Measurements from ENCODE around the gene SOX18. TPM values are rescaled to one million over a fixed set of nuclear protein-coding genes. Genes with fewer than 3 reads are reported as not detected.

SOX18 gene
- total and polyA plus RNA-seq, 2 of the 13 experiments (the other 11 are each of a cell fraction or from before 2014, with no cell fraction given), result 1.6 to 1.9 TPM

GRCh38 chr20:64041040-64041780 lies 8.2 kb downstream of the SOX18 start (continued):
- TF ChIP-seq, protein P1, sequence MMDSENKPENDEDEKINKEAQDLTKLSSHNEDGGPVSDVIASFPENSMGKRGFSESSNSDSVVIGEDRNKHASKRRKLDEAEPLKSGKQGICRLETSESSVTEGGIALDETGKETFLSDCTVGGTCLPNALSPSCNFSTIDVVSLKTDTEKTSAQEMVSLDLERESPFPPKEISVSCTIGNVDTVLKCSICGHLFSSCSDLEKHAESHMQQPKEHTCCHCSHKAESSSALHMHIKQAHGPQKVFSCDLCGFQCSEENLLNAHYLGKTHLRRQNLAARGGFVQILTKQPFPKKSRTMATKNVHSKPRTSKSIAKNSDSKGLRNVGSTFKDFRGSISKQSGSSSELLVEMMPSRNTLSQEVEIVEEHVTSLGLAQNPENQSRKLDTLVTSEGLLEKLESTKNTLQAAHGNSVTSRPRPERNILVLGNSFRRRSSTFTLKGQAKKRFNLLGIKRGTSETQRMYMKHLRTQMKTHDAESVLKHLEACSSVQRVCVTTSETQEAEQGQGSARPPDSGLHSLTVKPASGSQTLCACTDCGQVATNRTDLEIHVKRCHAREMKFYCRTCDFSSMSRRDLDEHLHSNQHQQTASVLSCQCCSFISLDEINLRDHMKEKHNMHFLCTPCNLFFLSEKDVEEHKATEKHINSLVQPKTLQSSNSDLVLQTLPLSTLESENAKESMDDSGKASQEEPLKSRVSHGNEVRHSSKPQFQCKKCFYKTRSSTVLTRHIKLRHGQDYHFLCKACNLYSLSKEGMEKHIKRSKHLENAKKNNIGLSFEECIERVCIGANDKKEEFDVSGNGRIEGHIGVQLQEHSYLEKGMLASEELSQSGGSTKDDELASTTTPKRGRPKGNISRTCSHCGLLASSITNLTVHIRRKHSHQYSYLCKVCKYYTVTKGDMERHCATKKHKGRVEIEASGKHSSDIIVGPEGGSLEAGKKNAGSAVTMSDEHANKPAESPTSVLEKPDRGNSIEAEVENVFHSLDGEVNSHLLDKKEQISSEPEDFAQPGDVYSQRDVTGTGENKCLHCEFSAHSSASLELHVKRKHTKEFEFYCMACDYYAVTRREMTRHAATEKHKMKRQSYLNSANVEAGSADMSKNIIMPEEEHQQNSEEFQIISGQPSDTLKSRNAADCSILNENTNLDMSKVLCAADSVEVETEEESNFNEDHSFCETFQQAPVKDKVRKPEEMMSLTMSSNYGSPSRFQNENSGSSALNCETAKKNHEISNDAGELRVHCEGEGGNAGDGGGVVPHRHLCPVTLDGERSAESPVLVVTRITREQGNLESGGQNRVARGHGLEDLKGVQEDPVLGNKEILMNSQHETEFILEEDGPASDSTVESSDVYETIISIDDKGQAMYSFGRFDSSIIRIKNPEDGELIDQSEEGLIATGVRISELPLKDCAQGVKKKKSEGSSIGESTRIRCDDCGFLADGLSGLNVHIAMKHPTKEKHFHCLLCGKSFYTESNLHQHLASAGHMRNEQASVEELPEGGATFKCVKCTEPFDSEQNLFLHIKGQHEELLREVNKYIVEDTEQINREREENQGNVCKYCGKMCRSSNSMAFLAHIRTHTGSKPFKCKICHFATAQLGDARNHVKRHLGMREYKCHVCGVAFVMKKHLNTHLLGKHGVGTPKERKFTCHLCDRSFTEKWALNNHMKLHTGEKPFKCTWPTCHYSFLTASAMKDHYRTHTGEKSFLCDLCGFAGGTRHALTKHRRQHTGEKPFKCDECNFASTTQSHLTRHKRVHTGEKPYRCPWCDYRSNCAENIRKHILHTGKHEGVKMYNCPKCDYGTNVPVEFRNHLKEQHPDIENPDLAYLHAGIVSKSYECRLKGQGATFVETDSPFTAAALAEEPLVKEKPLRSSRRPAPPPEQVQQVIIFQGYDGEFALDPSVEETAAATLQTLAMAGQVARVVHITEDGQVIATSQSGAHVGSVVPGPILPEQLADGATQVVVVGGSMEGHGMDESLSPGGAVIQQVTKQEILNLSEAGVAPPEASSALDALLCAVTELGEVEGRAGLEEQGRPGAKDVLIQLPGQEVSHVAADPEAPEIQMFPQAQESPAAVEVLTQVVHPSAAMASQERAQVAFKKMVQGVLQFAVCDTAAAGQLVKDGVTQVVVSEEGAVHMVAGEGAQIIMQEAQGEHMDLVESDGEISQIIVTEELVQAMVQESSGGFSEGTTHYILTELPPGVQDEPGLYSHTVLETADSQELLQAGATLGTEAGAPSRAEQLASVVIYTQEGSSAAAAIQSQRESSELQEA (CRISPR knock-in tag; IDR thresholded peaks at IDR 0.05; ENCODE audit: not compliant biosample characterization), result peak; percentile 29
- TF ChIP-seq ZNF326 (CRISPR knock-in tag; IDR thresholded peaks at IDR 0.05; ENCODE audit: borderline replicate concordance) (peak; percentile 55; the same call in 1 of the 2 replicates), REL (CRISPR knock-in tag; conservative IDR thresholded peaks at IDR 0.05) (no peak), KDM4B (CRISPR knock-in tag; IDR thresholded peaks at IDR 0.05) (peak; percentile 68; the same call in 1 of the 2 replicates), SMAD9 (CRISPR knock-in tag; IDR thresholded peaks at IDR 0.05) (0 out of 2 replicates have a peak, but pooled peaks have one; percentile 3), ZKSCAN5 (CRISPR knock-in tag; IDR thresholded peaks at IDR 0.05) (no peak), ZNF781 (CRISPR knock-in tag; IDR thresholded peaks at IDR 0.05; ENCODE audit: borderline replicate concordance, not compliant biosample characterization) (peak; percentile 10), SAFB2 (CRISPR knock-in tag; IDR thresholded peaks at IDR 0.05; ENCODE audit: borderline replicate concordance, low read depth) (no peak), PCBP1 (IDR thresholded peaks at IDR 0.05; ENCODE audit: borderline replicate concordance, low read depth, low read length) (peak; percentile 10; the same call in 1 of the 2 replicates), MBNL3 (CRISPR knock-in tag; conservative IDR thresholded peaks at IDR 0.05) (no peak), MZF1 (CRISPR knock-in tag; IDR thresholded peaks at IDR 0.05; ENCODE audit: borderline replicate concordance) (0 out of 2 replicates have a peak, but pooled peaks have one; percentile 64), KDM2A (CRISPR knock-in tag; IDR thresholded peaks at IDR 0.05; ENCODE audit: borderline replicate concordance, low read depth) (peak; percentile 85; the same call in 1 of the 2 replicates), PAX8 (CRISPR knock-in tag; IDR thresholded peaks at IDR 0.05; ENCODE audit: borderline replicate concordance) (peak; percentile 37; the same call in 1 of the 2 replicates), ZBTB21 (CRISPR knock-in tag; IDR thresholded peaks at IDR 0.05) (peak; percentile 48; the same call in 1 of the 2 replicates), ZNF230 (CRISPR knock-in tag; IDR thresholded peaks at IDR 0.05) (0 out of 2 replicates have a peak, but pooled peaks have one; percentile 70)
- TF ChIP-seq, protein P2, sequence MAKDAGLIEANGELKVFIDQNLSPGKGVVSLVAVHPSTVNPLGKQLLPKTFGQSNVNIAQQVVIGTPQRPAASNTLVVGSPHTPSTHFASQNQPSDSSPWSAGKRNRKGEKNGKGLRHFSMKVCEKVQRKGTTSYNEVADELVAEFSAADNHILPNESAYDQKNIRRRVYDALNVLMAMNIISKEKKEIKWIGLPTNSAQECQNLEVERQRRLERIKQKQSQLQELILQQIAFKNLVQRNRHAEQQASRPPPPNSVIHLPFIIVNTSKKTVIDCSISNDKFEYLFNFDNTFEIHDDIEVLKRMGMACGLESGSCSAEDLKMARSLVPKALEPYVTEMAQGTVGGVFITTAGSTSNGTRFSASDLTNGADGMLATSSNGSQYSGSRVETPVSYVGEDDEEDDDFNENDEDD (CRISPR knock-in tag; IDR thresholded peaks at IDR 0.05; ENCODE audit: borderline replicate concordance), result peak; percentile 76
- TF ChIP-seq, protein P3, sequence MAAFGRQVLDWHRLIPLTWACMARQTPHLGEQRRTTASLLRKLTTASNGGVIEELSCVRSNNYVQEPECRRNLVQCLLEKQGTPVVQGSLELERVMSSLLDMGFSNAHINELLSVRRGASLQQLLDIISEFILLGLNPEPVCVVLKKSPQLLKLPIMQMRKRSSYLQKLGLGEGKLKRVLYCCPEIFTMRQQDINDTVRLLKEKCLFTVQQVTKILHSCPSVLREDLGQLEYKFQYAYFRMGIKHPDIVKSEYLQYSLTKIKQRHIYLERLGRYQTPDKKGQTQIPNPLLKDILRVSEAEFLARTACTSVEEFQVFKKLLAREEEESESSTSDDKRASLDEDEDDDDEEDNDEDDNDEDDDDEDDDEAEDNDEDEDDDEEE (CRISPR knock-in tag; IDR thresholded peaks at IDR 0.05), result peak; percentile 73

Data from HepG2 (cell line).